NCI-H446 (cell line): ENCODE data around the gene TMEM115.
A peak's percentile ranks its signal among the peaks of the same experiment; 100 is the strongest.

Experiments used
- DNase-seq, 2 experiments: peaks; one replicate each; lab custom pipeline; 2025; lab: John Stamatoyannopoulos, UW

The TMEM115 gene

DNA sequence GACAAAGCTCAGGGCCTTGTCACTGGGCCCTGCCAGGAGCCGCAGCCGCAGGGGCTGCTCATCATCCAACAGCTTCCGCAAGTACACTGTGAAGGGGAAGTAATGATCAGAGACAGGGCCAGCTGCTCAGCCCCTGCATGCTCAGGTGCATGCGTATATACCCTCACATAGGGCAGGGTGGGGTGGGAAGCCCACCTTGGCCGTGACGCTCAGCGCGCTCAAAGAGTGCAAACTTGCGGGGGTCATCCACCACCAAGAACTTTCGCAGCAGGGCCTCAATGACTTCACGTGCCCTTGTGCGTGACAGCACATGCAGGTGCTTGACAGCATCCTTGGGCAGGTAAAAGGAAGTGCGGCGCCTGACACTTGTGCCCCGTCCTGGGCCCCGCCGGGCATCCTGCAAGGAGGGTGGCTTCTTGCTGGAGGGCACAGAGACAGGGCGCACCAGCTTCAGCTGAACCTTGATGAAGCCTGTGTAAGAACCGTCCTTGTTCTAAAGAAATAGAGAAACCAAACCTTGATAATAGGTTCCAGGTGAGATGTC is 27.9 kb downstream of the TMEM115 start:
- no peak for DNase-seq

DNA sequence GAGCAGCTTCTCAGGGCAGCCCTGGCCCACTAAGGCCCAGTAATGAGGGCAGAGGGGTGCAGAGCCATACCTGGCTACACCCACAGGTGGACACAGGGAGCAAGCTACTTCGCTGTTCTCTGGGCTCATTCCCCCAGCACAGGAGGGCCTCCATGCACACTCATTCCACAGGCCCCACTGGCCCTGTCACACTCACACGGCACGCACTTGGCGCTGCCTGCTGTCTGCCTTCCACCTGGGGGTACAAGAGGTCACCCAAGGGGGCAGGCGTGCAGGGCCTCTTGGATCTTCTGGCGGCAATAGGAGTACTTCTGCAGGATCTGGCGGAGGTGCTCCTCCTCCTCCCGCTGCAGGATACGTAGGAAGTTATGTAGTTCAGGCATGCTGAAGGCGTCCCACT is 29.0 kb downstream of the TMEM115 start:
- DNase-seq = no peak

DNA sequence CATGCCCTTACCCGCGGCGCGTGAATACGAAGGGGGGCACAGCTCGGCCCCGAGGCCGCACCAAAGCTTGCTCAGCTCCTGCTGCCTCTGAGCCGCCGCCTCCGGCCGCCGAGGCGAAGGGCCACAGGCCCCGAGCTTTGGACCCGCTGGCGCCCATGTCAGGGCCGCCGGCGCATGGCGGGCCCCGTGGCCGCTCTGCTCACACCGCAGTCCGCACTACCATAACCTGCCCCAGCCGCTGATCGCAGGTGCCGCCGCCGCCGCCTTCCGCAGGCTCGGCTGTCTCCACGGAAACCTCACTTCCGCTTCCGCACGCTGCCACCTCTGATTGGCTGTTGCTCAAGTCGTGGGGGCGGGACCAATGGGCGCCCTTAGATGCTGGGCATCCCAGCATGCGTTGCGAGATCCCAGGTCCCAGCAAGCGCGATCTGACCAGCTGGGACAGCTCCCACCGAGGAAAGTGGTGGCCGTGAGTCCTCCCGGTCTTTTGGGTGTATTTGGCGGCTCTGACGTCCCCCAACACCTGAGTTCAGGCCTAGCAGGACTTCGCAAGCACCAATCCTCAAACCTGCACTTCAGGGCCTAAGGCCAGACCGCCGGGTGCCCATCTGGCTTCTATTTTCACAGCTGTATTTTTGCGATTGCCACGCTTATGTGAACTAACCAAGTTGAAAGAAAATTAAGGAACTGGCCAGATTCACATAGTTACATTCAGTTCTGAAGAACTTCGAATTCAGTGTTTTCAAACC is 31.2 kb downstream of the TMEM115 start, which contains the start of gene TUSC2:
TUSC2 (minus strand) TSS at position 281 of the 749 bp plus-strand sequence; CDS start at position 157, 124 bp downstream.
- peak; percentile 31 to 93 for DNase-seq

DNA sequence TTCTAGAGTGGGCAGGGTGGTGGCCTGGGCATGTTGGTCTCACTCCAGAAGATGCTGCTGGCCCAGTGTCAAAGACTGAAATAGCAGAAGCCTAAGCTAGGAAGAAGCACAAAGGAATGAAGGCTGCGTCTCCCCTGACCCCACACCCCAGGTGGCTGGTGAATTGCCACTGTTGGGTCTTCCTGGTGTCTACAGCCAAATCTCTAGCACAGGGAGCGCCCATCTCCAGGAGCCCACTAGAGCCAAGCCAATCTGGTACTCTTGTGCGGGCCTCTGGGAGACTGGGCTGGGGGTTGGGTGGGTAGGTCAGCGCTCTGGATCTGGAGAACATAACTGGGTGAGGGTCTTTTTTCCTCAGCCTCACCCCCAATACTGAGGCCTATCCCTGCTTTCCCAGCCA is 32.2 kb downstream of the TMEM115 start:
- no peak for DNase-seq

DNA sequence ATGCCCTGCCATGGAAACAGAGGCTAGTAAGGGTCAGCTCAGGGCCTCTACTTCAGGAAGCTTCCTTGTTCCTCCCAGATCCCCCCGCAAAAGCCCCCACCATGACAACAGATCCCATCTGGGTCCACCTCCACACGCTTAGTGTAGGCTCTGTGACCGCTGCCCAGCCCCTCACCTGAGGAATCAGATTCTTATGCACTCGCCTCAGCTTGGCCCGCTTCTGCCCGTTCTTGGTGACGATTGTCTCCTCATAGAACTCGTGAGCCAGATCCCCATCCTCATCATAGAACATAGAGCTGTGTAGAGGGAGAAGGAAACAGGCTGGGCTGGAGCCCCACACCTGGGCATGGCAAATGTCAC is 33.2 kb downstream of the TMEM115 start:
- no peak for DNase-seq

DNA sequence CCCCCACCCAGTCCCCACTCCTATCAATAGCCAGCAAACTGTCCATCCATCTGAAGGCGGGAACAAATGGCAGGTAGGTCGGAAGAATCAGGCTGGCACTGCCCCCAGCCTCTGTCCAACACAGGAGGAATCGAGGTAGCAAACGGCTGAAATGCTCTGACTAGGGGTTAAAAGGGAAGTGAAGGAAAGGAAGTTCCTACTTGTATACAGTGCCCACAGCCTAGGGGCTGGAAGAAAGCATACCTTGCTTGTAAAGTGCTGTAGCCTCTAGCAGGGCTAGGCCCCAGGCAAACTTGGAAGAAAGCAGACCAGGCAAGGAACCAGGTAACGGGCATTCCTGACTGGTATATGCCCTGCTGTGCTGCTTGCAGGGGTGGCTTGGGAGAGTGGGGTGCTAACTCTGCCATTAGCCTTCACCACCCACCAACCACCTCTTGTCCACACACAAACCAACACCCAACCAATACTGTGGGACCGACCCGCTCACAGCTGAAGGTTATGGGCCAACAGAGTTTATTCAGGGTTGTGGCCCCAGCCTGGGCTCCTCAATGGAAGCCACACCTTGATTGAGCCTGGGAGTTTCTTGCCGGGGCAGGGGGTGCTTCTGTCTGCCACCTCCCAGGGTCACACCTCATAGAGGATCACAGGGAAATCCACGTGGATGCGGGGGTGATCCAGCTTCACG is 33.7 kb downstream of the TMEM115 start:
- DNase-seq = no peak

DNA sequence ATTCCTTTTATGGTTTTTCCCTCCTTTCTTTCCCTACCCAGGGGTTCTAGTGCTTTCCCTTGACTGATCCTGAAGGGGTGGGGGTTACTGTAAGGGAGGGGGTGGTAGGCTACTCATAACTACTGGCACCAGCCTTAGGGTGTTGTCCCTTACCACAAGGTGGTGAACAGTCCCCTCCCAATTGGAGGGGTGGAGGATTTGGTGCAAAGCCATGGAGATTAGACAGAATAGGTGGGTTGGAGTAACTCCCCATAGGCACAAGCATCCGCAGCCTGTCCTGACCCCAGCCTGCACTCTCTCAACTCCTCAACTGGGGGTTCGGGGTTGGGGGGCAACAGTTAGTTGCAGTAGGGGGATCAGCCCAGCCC is 34.2 kb downstream of the TMEM115 start:
- DNase-seq = no peak

DNA sequence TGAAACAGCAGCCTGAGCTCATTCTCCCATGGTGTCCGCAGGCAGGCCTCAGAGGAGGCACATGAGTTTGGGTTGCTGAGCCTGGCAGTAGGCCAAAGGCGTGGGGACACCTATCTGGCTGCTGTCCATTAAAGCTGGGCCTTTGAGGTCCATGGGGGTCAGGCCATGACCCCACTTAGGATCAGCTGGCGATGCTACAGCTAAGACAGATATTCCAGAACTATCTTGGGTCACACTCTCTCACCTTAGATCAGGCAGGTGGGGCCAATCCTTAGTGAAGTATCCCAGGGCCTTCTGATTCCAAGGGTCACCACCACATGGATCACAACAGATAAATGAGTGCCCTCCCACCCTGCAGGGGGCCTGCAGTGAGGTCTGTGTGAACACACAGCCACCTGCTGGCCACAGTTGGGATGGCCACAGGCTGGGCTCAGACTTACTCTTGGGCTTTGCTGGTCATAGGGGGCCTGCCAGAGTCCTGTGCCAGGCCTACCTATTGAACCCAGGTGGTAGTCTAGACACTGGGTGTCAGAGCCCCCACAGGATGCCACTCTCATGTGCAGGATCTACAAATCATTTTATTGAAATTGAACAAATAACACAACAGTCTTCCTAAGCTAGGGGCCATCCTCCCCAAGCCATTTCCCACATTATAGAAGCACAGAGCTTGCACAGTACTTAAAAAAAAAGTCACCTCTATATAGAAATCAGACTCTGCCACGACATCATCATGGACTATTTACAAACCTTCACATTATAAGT is 34.8 kb downstream of the TMEM115 start:
- DNase-seq = peak in 1 of 2 experiments; percentile 65

DNA sequence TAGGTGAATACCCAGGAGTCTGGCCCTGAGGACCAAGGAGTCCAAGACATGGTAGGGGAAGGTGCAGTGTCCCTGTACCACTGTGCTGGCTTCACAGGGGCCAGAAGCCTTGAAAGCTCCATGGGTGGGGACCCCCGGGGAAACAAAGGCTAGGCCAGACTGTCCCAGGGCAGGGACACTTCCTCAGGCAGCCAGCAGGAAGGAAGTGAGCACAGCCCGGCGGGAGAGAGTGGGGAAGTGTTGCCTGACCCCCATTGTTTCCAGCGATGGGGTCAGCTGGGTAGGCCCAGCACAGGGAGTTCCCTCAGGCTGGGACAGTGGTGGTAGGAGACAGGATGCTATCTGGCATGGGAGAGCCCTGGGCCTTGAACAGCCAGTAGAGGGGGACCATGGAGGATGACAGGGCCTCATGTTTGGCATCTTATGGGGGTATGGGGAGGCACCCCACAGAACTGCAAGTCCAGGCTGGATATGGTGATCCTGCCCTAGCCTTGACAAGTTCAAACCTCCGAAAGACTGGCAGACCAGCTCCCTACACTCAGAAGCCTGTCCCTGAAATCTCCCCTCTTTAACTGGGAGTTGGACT is 35.6 kb downstream of the TMEM115 start:
- DNase-seq = no peak

DNA sequence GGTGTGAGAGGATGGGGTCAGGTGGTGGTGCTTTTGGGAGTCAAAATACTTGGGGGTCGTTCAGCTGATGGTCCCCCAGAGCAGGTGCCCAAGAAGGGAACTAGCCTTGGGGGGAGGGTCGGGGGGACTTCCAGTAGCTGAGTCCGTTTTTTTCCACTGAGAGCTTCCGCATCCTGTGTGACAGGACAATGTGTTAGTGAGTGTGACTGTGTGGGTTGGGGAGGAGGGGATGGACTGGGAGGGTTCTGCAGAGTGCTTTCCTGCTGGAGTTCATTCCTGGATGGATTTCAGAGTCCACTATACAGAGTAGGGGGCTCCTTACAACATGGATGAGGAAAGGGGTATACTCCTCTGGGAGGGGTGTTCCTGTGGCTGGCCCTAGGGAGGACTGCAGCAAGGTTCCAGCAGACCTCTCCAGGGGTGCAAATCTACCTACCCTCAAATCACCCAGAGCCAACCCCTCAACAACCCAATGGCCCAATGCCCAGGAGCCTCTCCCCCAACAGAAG is 36.2 kb downstream of the TMEM115 start:
- DNase-seq = no peak

DNA sequence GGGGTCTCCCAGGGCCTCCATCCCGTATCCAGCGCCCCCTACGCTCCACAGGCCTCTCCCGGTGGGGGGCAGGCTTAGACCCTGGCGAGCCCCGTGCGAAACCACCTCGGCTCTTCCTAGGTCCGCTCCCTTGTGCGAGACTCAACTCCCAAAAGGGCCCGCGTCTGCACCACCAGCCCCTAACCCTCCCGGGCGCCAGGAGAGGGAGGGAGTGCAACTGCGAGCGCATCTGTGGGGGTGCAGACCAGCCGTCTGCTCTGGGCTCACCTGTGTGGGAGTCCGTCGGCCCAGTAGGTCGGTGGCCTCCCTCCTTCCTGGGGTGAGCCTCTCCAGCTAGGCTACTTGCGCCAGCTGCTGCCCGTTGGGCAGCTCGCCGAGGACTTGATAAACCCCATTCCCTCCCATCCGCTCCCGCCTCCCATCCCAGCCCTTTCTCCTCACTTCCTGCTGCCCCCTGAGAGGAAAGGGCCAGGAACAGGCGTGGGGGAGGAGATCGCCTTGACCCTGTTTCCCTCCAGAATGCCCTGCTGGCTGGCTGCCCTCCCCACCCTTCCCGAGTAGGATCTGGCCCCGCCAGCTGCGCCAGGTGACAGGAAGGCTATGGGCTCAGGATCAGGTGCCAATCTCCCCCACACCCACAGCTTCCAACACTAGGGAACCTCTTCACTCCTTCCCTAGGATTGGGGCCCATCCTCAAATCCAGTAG is 36.8 kb downstream of the TMEM115 start, which contains the start of gene HYAL2:
HYAL2 (minus strand) TSS at position 360 of the 706 bp plus-strand sequence. CDS start 2,256 bp downstream, outside the sequence.
- DNase-seq = no peak

DNA sequence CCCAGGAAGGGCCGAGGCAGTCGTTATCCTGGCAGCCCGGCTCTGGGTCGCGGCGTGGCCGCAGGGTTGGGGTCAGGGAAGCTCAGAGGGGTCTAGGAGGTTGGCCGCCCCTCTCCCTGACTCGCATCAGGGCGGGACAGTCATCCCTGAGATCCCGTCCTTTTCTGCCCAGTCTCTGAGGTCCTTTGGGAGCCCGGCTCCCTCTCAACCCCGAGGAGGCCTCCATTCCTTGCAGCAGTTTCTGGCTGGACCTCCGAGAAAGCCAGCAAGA is 37.3 kb downstream of the TMEM115 start:
- DNase-seq = no peak

DNA sequence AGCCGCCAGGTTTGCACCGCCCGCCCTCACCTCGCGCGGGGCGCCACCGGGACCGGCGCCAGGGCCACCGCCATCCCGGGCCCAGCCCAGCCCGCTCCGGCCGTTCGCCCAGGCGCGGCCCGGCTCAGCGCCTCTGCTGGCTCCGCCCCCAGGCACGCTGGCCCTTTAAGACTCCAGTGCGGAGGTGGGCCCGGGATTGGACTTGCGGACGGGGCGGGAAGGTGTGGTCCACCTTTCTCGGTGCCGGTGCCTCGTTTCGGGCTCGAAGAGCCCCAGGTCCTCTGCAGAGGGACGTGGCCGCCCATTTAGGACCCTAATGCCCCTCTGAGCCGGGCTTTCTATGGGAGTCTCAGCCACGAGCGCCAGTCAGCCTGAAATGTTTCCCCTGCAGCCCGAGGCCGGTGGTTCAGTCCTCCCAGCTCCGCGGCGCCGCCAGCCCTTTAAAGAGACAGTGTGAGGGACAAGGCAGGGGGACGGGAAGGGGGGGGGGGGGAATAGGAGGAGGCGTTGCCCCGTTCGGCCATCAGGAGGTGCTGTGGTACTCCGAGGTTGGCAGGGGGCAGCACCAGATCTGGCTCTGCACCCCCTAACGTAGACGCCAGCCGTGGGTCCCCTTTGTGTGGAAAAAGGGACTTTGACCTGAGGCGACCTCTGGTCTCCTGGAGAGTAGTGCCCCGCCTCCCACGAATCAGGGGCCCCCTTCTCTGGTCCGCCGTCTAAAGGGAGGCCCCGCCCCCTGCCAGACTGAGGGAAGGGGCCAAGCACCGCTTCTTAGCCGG is 37.8 kb downstream of the TMEM115 start:
- DNase-seq = peak; percentile 39 to 80

DNA sequence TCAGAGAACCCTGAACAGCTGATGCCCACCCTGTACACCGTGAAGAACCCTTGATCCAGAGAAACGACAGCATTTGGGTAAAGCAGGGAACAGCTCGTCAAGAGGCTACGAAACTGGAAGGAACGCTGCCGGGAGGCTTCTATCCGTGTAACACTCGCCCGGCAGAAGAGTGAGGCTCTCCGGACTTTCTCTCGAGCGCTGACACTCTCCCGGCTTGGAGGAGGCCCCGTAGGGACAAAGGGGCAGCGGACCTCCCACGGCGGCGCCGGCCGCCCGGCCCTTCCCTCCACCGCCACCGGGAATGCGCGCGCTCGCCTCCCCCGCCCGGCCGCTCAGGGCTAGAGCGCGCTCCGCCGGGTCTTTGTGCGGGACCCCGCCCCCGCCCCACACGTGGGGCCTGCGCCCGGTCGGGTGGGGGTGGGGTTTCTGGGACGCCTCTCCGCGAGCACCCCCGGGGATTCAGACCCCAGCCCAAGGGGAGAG is 38.4 kb downstream of the TMEM115 start:
- DNase-seq = peak in 1 of 2 experiments; percentile 77

DNA sequence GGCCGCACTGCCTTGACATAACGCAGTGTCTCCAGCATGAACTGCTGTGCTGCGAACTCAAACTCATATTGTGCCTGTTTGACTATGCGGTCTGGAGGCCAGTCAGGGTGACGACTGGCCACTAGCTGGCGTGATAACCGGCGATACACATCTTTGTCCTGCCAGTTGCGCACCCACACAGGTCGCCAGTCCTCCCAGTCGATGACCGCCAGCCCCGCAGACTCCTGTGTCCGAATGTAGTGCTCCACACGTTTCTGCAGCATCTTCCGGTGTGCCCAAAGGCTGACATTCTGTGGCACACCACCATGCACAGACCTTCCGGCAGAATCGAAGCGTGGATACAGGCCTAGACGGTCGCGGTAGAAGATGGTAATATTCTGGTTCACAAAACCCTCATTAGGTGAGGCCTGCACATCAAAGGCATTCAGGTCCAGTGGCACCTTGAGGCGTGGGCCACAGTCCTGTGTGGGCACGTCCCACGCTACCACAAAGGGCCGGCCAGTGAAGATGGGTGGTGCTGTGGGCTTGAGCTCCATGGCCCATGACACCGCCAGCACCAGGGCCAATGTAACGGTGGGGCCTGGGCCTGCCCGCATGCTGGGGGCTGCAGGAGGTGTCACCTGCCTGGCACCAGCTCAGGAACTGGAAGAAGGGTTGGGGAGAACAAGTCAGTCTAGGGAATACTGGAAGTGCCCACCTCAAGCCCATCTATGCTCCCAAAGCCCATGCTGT is 39.3 kb downstream of the TMEM115 start:
- no peak for DNase-seq

DNA sequence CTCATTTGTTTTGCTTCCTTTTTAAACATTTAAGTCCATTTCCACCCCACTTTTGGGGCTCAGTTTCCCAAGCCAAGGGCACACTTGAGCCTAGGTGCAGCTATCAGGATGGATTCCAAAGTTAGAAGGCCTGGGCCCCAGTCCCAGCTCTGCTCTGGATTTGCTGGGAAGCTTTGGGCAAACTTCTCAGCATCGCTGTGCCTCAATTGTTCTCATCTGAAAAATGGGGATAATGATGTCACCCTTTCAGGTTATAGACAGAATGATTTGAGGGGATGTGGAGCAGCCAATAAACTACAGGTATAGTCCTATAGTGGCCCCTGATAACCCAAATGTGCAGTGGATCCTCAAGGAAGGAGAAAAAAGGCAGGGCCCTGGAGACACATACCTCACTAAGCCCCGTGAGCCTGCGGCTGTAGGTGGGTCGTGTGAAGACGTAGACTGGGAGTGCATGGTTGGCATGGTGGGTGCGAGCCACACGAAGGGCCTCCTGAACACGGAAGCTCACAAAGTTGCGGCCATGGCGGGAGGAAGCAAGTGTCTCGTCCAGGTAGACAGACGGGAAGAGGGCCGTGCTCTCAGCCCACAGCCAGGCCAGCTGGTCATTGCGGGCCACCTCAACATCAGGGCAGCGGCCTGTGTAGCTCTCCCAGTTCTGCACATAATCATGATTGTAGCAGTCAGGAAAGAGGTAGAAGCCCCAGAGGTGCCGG is 40.0 kb downstream of the TMEM115 start:
- no peak for DNase-seq

DNA sequence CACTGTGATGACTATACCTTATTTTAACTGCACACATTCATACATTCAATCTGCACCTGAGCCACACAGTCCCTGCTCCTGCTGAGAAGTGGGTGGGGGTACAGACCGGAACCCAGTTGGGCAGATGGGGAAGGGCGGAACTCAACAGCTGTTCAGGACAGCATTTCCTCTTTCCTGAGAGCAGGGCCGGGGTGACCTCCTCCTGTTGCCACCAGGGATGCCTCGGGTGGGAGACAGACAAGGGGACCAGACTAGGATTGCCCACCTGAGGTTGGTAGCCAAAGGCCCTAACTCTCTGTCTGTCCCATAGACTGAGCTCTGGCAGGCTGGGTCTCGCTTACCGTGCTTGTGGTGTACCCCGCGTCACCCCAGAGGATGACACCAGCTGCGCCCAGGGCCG is 40.7 kb downstream of the TMEM115 start:
- DNase-seq = no peak

DNA sequence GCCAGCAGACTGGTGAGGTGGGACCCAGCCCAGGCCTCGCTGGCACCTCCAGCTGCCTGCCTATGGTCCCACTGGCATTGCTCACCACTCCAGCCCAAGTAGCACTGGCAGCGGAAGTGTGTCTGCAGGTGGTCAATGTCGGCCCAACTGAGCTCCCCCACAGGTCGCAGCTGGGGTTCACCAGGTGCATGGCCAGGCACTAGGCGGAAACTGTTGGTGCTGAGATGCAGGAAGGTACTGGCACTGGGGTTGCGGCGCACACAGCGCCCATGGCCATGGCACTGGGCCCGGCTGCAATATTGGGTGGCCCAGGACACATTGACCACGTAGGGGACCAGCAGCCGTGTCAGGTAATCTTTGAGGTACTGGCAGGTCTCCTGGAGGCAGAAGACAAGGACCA is 41.2 kb downstream of the TMEM115 start:
- no peak for DNase-seq

DNA sequence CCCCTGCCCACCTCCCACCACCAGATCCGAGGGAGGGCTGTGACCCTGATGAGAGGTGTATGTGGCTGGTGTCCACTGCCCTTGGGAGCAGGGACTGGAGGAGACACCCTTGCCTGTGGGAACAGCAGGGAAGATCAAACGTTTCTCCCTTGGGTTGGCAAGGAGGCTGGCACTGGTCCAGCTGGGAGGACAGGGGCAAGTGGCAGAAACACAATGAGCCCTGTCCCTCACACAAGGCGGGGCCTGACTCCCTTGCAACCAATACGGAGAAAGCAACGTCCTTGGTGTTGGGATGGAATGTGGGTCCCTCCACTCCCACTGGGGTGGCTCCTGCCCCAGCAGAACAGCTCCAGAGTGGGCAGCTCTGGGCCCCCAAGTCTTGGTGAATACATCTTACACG is 42.0 kb downstream of the TMEM115 start:
- no peak for DNase-seq
